Loucy (cell line): ENCODE data around the gene DDX39B.

Experiments
- H2AFZ ChIP-seq: fragments of 200-600 bp; sonication (generic); 2 replicates; pipeline ENCODE4 v1.6.0; 2016; ENCODE audit warnings: antibody characterized with exemption, mild to moderate bottlenecking, low read length, moderate library complexity
- H3F3A ChIP-seq: fragments of 200-600 bp; 2 replicates; pipeline ENCODE4 v1.6.0; 2016; ENCODE audit warnings: antibody characterized with exemption, low read depth, mild to moderate bottlenecking
- H3K27me3 ChIP-seq: fragments of 200-600 bp; sonication (generic); 2 replicates; pipeline ENCODE4 v1.6.1; 2014; ENCODE audit warnings: low read length, mild to moderate bottlenecking; ENCODE audit not compliant: insufficient read depth, poor library complexity, severe bottlenecking
- H3K36me3 ChIP-seq: fragments of 200-600 bp; sonication (generic); 2 replicates; pipeline ENCODE4 v1.6.1; 2016; ENCODE audit warnings: low read length; ENCODE audit not compliant: insufficient read depth
- H3K4me1 ChIP-seq: fragments of 200-600 bp; sonication (generic); 2 replicates; pipeline ENCODE4 v1.5.1; 2014; ENCODE audit warnings: low read length, mild to moderate bottlenecking; ENCODE audit not compliant: insufficient read depth, poor library complexity, severe bottlenecking
- H3K4me2 ChIP-seq: fragments of 200-600 bp; sonication (generic); 2 replicates; pipeline ENCODE4 v1.6.0; 2014; ENCODE audit warnings: antibody characterized with exemption, low read length, low read depth, mild to moderate bottlenecking; ENCODE audit not compliant: poor library complexity, severe bottlenecking
- H3K4me3 ChIP-seq: fragments of 200-600 bp; sonication (generic); 2 replicates; pipeline ENCODE4 v1.5.1; 2014; ENCODE audit warnings: low read length, mild to moderate bottlenecking, mixed read lengths; ENCODE audit not compliant: poor library complexity, severe bottlenecking
- H3K79me2 ChIP-seq: fragments of 200-600 bp; sonication (generic); 2 replicates; pipeline ENCODE4 v1.6.1; 2014; ENCODE audit warnings: low read length; ENCODE audit not compliant: insufficient read depth
- H3K9ac ChIP-seq: fragments of 200-600 bp; sonication (generic); 2 replicates; pipeline ENCODE4 v1.6.0; 2014; ENCODE audit warnings: mild to moderate bottlenecking, low read depth, low read length, moderate library complexity; ENCODE audit not compliant: poor library complexity, severe bottlenecking
- H3K9me2 ChIP-seq: fragments of 200-600 bp; sonication (generic); replicated peaks from 2 replicates; pipeline ENCODE4 v1.6.1; 2016; ENCODE audit warnings: low read depth, low read length, mixed read lengths
- H3K9me3 ChIP-seq: fragments of 200-600 bp; sonication (generic); 2 replicates; pipeline ENCODE4 v1.6.1; 2014; ENCODE audit warnings: mild to moderate bottlenecking, antibody characterized with exemption, low read length, low read depth; ENCODE audit not compliant: insufficient read depth
- H4K20me1 ChIP-seq: fragments of 200-600 bp; sonication (generic); 2 replicates; pipeline ENCODE4 v1.6.0; 2014; ENCODE audit warnings: antibody characterized with exemption, low read length, mild to moderate bottlenecking; ENCODE audit not compliant: insufficient read depth, poor library complexity, severe bottlenecking
- EZH2phosphoT487 ChIP-seq: fragments of 200-600 bp; IDR thresholded peaks from 2 replicates; pipeline ENCODE4 v1.6.1; 2018; ENCODE audit warnings: antibody characterized with exemption, mild to moderate bottlenecking, moderate library complexity, borderline replicate concordance
- TF ChIP-seq, protein P1 (sequence below): fragments of 200-600 bp; sonication (generic); conservative IDR thresholded peaks from 2 replicates; pipeline ENCODE4 v1.5.1; 2014; ENCODE audit warnings: mild to moderate bottlenecking, antibody characterized with exemption, low read length

The DDX39B gene

DNA sequence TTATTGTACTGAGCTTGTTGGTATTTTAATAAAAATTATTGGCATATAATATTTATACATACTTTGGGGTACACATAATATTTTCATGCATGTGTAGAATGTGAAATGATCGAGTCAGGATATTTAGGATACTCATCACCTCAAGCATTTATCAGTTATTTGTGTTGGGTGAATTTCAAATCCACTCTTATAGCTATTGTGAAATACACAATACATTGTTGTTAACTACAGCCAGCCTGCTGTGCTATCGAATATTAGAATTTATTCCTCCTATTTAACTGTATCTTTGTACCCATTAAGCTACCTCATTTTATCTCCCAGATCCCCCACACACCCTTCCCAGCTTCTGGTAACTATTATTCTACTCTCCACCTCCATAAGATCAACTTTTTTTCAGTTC is 58.4 kb downstream of the DDX39B start:
- Histone ChIP-seq H3K9ac (no peak overlapping the region), H3K9me2 (no peaks in the 10 kb centered on the region), H3F3A (no peaks in the 10 kb centered on the region), H3K4me2 (no peak overlapping the region), H4K20me1 (no peaks in the 10 kb centered on the region), H2AFZ (no peak overlapping the region), H3K4me1 (no peaks in the 10 kb centered on the region), H3K9me3 (no peaks in the 10 kb centered on the region), H3K4me3 (no peak overlapping the region), H3K27me3 (no peaks in the 10 kb centered on the region), H3K79me2 (no peaks in the 10 kb centered on the region), H3K36me3 (no peaks in the 10 kb centered on the region)
- TF ChIP-seq, protein P1, sequence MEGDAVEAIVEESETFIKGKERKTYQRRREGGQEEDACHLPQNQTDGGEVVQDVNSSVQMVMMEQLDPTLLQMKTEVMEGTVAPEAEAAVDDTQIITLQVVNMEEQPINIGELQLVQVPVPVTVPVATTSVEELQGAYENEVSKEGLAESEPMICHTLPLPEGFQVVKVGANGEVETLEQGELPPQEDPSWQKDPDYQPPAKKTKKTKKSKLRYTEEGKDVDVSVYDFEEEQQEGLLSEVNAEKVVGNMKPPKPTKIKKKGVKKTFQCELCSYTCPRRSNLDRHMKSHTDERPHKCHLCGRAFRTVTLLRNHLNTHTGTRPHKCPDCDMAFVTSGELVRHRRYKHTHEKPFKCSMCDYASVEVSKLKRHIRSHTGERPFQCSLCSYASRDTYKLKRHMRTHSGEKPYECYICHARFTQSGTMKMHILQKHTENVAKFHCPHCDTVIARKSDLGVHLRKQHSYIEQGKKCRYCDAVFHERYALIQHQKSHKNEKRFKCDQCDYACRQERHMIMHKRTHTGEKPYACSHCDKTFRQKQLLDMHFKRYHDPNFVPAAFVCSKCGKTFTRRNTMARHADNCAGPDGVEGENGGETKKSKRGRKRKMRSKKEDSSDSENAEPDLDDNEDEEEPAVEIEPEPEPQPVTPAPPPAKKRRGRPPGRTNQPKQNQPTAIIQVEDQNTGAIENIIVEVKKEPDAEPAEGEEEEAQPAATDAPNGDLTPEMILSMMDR, result no peak
- TF ChIP-seq EZH2phosphoT487, result no peak

DNA sequence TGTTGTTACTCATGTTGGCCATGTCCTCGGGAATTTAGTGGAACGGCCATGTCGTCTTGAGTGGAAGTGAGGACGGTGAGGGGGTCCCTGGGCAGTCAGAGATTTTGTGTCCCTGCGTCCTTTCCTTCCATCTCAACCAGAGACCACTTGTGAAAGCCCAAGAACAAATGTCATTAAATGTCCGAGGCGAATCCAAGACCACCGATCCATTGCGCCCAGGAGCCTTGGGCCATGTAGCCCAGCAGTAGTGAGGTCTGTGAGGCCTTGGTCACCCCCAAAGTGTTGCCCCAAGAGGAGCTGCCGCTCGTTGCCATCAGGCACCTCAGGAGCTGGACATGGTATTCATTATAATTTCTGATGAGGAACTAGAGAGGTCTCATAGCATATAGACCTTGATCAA is 61.2 kb downstream of the DDX39B start:
- TF ChIP-seq, protein P1, result no peak
- no peak for TF ChIP-seq EZH2phosphoT487
- Histone ChIP-seq H4K20me1 (no peaks in the 10 kb centered on the region), H3K4me2 (no peak overlapping the region), H3K4me1 (no peaks in the 10 kb centered on the region), H3K9me2 (no peaks in the 10 kb centered on the region), H3K9me3 (no peaks in the 10 kb centered on the region), H3K4me3 (no peak overlapping the region), H3K79me2 (no peaks in the 10 kb centered on the region), H3K9ac (no peak overlapping the region), H3F3A (no peaks in the 10 kb centered on the region), H2AFZ (no peak overlapping the region), H3K36me3 (no peaks in the 10 kb centered on the region), H3K27me3 (no peaks in the 10 kb centered on the region)
